ENCODE data around the gene CARM1. TPM values are rescaled to one million over a fixed set of nuclear protein-coding genes. Genes with fewer than 3 reads are reported as not detected.

Gene CARM1
- total RNA-seq, 1 donor from 2014 or later: 66.7 TPM

- H3K27ac Mint-ChIP-seq (ENCODE audit: unreplicated experiment): peak overlapping the region; percentile 45
- DNase-seq (ENCODE audit: extremely low spot score, unreplicated experiment): no peak
- peaks cover 8% of the 10 kb centered on the region for H3K36me3 Mint-ChIP-seq (ENCODE audit: unreplicated experiment)
- H3K27me3 Mint-ChIP-seq (ENCODE audit: unreplicated experiment): no peaks in the 10 kb centered on the region
- H3K4me3 Mint-ChIP-seq (ENCODE audit: unreplicated experiment): no peak overlapping the region
- H3K9me3 Mint-ChIP-seq (ENCODE audit: unreplicated experiment): peaks cover 6% of the 10 kb centered on the region
- no peak for TF ChIP-seq CTCF (IDR thresholded peaks at IDR 0.05)
- H3K4me1 Mint-ChIP-seq (ENCODE audit: unreplicated experiment): peaks cover 36% of the 10 kb centered on the region
Measured at GRCh38 chr19:10899151-10899653, 27.8 kb downstream of the CARM1 start.

- H3K4me3 Mint-ChIP-seq (ENCODE audit: unreplicated experiment): no peak overlapping the region
- H3K9me3 Mint-ChIP-seq (ENCODE audit: unreplicated experiment): peaks cover 4% of the 10 kb centered on the region
- no peaks in the 10 kb centered on the region for H3K27me3 Mint-ChIP-seq (ENCODE audit: unreplicated experiment)
- TF ChIP-seq CTCF (IDR thresholded peaks at IDR 0.05): no peak
- H3K27ac Mint-ChIP-seq (ENCODE audit: unreplicated experiment): no peak overlapping the region
- no peaks in the 10 kb centered on the region for H3K4me1 Mint-ChIP-seq (ENCODE audit: unreplicated experiment)
- peaks cover 35% of the 10 kb centered on the region for H3K36me3 Mint-ChIP-seq (ENCODE audit: unreplicated experiment)
- DNase-seq (ENCODE audit: extremely low spot score, unreplicated experiment): no peak
Measured at GRCh38 chr19:10907925-10908324, 36.6 kb downstream of the CARM1 start.

- TF ChIP-seq CTCF (IDR thresholded peaks at IDR 0.05): no peak
- H3K9me3 Mint-ChIP-seq (ENCODE audit: unreplicated experiment): no peaks in the 10 kb centered on the region
- peaks cover 30% of the 10 kb centered on the region for H3K36me3 Mint-ChIP-seq (ENCODE audit: unreplicated experiment)
- no peak overlapping the region for H3K4me3 Mint-ChIP-seq (ENCODE audit: unreplicated experiment)
- no peaks in the 10 kb centered on the region for H3K27me3 Mint-ChIP-seq (ENCODE audit: unreplicated experiment)
- no peaks in the 10 kb centered on the region for H3K4me1 Mint-ChIP-seq (ENCODE audit: unreplicated experiment)
- no peak for DNase-seq (ENCODE audit: extremely low spot score, unreplicated experiment)
- H3K27ac Mint-ChIP-seq (ENCODE audit: unreplicated experiment): no peak overlapping the region
Measured at GRCh38 chr19:10908380-10908960, 37.1 kb downstream of the CARM1 start.

- Mint-ChIP-seq H3K36me3 (ENCODE audit: unreplicated experiment) (peaks cover 29% of the 10 kb centered on the region), H3K9me3 (ENCODE audit: unreplicated experiment) (no peaks in the 10 kb centered on the region), H3K4me1 (ENCODE audit: unreplicated experiment) (peaks cover 16% of the 10 kb centered on the region), H3K27me3 (ENCODE audit: unreplicated experiment) (no peaks in the 10 kb centered on the region), H3K27ac (ENCODE audit: unreplicated experiment) (no peak overlapping the region), H3K4me3 (ENCODE audit: unreplicated experiment) (no peak overlapping the region)
- TF ChIP-seq CTCF (IDR thresholded peaks at IDR 0.05): no peak
- DNase-seq (ENCODE audit: extremely low spot score, unreplicated experiment): no peak
Measured at GRCh38 chr19:10911579-10912363, 40.4 kb downstream of the CARM1 start.

- Mint-ChIP-seq H3K27me3 (ENCODE audit: unreplicated experiment) (no peaks in the 10 kb centered on the region), H3K9me3 (ENCODE audit: unreplicated experiment) (no peaks in the 10 kb centered on the region), H3K4me3 (ENCODE audit: unreplicated experiment) (no peak overlapping the region), H3K4me1 (ENCODE audit: unreplicated experiment) (peaks cover 16% of the 10 kb centered on the region), H3K36me3 (ENCODE audit: unreplicated experiment) (peaks cover 29% of the 10 kb centered on the region), H3K27ac (ENCODE audit: unreplicated experiment) (no peak overlapping the region)
- no peak for DNase-seq (ENCODE audit: extremely low spot score, unreplicated experiment)
- TF ChIP-seq CTCF (IDR thresholded peaks at IDR 0.05): no peak
Measured at GRCh38 chr19:10912619-10913018, 41.3 kb downstream of the CARM1 start.

All from osteocyte (in vitro differentiated cells).